ENCODE measurements around the gene DMPK.

The DMPK gene, protein sequence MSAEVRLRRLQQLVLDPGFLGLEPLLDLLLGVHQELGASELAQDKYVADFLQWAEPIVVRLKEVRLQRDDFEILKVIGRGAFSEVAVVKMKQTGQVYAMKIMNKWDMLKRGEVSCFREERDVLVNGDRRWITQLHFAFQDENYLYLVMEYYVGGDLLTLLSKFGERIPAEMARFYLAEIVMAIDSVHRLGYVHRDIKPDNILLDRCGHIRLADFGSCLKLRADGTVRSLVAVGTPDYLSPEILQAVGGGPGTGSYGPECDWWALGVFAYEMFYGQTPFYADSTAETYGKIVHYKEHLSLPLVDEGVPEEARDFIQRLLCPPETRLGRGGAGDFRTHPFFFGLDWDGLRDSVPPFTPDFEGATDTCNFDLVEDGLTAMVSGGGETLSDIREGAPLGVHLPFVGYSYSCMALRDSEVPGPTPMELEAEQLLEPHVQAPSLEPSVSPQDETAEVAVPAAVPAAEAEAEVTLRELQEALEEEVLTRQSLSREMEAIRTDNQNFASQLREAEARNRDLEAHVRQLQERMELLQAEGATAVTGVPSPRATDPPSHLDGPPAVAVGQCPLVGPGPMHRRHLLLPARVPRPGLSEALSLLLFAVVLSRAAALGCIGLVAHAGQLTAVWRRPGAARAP

DNA sequence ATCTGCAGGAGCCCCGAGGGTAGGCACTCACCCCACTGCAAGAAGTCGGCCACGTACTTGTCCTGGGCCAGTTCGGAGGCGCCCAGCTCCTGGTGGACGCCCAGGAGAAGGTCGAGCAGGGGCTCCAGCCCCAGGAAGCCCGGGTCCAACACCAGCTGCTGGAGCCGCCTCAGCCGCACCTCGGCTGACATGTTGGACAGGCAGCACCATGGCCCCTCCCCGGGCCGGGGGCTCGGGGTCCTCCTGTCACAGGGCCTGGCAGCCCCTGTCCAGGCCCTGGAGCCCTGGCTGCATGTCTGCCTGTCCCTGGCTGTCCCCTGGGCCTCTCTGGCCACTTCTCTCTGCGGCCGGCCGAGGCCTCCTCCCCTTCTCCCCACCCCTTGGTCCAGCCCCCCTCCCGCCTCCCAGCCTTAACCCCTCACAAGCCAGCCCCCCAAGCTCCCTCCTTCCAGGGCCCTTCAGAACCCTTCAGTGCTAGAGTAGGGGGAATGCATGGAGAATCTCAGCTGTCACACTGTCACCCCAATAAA, at the start of gene DMPK:
DMPK (minus strand) TSS at position 329 of the 530 bp plus-strand sequence; CDS start at position 191, 138 bp downstream.
- Histone ChIP-seq H3K27me3 (ENCODE audit: control insufficient read depth, insufficient read depth, low read length) (peaks cover 14% of the 10 kb centered on the region; the same call in 1 of the 2 replicates), H3K9ac (ENCODE audit: low read depth, low read length) (no peak within 1 kb of the TSS), H3K36me3 (ENCODE audit: control insufficient read depth, insufficient read depth, low read length) (peaks cover 26% of the 10 kb centered on the region), H3K27ac (ENCODE audit: low read depth, low read length) (peak within 1 kb of the TSS; percentile 59), H3K4me3 (ENCODE audit: low read depth, low read length) (no peak within 1 kb of the TSS), H3K9me3 (ENCODE audit: control insufficient read depth, insufficient read depth, low read length) (no peaks in the 10 kb centered on the region), H3K4me1 (ENCODE audit: control insufficient read depth, insufficient read depth, low read length) (peaks cover 22% of the 10 kb centered on the region)

DNA sequence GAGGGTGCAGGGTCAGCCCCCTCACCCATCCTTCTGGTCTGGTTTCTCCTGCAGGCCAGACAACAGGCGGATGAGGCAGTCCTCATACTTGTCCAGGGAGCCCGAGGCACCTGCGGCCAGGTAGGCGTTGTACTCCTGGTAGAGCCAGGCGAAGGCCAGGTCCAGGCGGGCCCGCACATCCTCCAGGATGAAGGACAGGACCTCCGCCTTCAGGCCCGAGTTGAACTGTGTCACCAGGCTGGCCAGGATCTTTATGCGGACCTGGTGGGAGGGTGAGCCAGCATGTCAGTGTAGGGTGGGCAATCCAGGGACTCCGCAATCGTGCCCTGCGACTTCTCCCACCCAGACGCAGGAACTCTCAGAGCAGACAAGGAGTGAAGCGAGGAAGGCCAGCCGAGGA, 46.7 kb upstream of the DMPK start:
- no peaks in the 10 kb centered on the region for H3K4me1 ChIP-seq (ENCODE audit: control insufficient read depth, insufficient read depth, low read length)
- no peaks in the 10 kb centered on the region for H3K9me3 ChIP-seq (ENCODE audit: control insufficient read depth, insufficient read depth, low read length)
- no peak overlapping the region for H3K27ac ChIP-seq (ENCODE audit: low read depth, low read length)
- no peak overlapping the region for H3K9ac ChIP-seq (ENCODE audit: low read depth, low read length)
- H3K27me3 ChIP-seq (ENCODE audit: control insufficient read depth, insufficient read depth, low read length): no peaks in the 10 kb centered on the region
- H3K4me3 ChIP-seq (ENCODE audit: low read depth, low read length): no peak overlapping the region
- H3K36me3 ChIP-seq (ENCODE audit: control insufficient read depth, insufficient read depth, low read length): peaks cover 94% of the 10 kb centered on the region

- Histone ChIP-seq H3K36me3 (ENCODE audit: control insufficient read depth, insufficient read depth, low read length) (peaks cover 95% of the 10 kb centered on the region), H3K27ac (ENCODE audit: low read depth, low read length) (no peak overlapping the region), H3K9me3 (ENCODE audit: control insufficient read depth, insufficient read depth, low read length) (no peaks in the 10 kb centered on the region), H3K27me3 (ENCODE audit: control insufficient read depth, insufficient read depth, low read length) (no peaks in the 10 kb centered on the region), H3K9ac (ENCODE audit: low read depth, low read length) (no peak overlapping the region), H3K4me3 (ENCODE audit: low read depth, low read length) (no peak overlapping the region), H3K4me1 (ENCODE audit: control insufficient read depth, insufficient read depth, low read length) (no peaks in the 10 kb centered on the region)
These were observed 46.2 kb upstream of the DMPK start for GRCh38 chr19:45828523-45828922.

GRCh38 chr19:45827459-45828093, 45.3 kb upstream of the DMPK start:
- no peak overlapping the region for H3K4me3 ChIP-seq (ENCODE audit: low read depth, low read length)
- H3K4me1 ChIP-seq (ENCODE audit: control insufficient read depth, insufficient read depth, low read length): no peaks in the 10 kb centered on the region
- H3K9me3 ChIP-seq (ENCODE audit: control insufficient read depth, insufficient read depth, low read length): no peaks in the 10 kb centered on the region
- H3K9ac ChIP-seq (ENCODE audit: low read depth, low read length): no peak overlapping the region
- peaks cover 98% of the 10 kb centered on the region for H3K36me3 ChIP-seq (ENCODE audit: control insufficient read depth, insufficient read depth, low read length)
- no peak overlapping the region for H3K27ac ChIP-seq (ENCODE audit: low read depth, low read length)
- no peaks in the 10 kb centered on the region for H3K27me3 ChIP-seq (ENCODE audit: control insufficient read depth, insufficient read depth, low read length)

- Histone ChIP-seq H3K4me1 (ENCODE audit: control insufficient read depth, insufficient read depth, low read length) (no peaks in the 10 kb centered on the region), H3K27me3 (ENCODE audit: control insufficient read depth, insufficient read depth, low read length) (no peaks in the 10 kb centered on the region), H3K36me3 (ENCODE audit: control insufficient read depth, insufficient read depth, low read length) (peaks cover 95% of the 10 kb centered on the region), H3K9me3 (ENCODE audit: control insufficient read depth, insufficient read depth, low read length) (no peaks in the 10 kb centered on the region), H3K4me3 (ENCODE audit: low read depth, low read length) (no peak overlapping the region), H3K9ac (ENCODE audit: low read depth, low read length) (no peak overlapping the region), H3K27ac (ENCODE audit: low read depth, low read length) (no peak overlapping the region)
These were observed 44.6 kb upstream of the DMPK start for GRCh38 chr19:45826934-45827333.

DNA sequence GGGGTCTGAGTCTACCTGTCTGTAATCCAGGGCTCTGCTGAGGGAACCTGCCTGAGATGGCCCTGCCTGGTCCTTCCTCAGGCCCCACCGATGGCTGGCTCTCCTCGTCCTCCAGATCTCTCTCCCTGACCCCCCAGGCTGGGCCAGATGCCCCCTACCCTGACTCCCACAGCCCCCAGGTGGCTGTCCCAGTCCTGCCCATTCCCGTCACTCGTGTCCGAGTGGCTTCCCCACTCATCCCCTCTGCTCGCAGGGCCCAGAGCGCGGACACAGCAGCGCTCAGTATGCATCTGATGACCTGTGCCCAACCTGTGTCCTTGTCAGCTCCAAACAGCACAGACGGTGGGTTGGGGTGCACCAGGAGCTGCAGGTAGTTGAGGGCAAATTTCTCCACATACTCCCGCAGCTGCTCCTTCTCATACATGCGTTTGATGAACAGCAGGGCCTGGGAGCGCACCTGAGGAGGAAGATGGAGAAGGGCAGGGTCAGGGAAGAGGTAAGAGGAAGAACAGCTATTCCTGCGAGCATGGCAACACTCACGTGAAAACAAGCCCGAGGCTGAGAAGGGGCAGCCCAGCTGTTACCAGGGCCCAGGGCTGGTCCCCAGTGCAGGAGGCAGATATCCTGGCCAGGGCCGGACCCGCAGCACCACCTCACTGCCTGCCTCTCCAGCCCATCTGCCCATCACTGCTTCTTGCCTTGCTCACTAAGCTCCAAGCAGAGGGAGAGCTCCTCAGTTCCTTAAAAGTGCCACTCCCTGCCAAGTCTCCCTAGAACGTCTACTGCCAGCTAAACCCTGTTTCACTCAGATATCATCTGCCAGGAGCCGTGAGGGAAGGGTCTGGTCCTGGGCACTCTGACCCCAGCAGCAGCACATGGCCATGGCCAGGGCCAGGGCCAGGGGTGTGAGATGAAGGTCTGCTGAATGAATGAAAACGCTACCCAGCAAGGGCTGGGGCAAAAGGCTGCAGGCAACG, 43.9 kb upstream of the DMPK start:
- no peak overlapping the region for H3K9ac ChIP-seq (ENCODE audit: low read depth, low read length)
- H3K27ac ChIP-seq (ENCODE audit: low read depth, low read length): no peak overlapping the region
- no peaks in the 10 kb centered on the region for H3K9me3 ChIP-seq (ENCODE audit: control insufficient read depth, insufficient read depth, low read length)
- no peaks in the 10 kb centered on the region for H3K27me3 ChIP-seq (ENCODE audit: control insufficient read depth, insufficient read depth, low read length)
- peaks cover 94% of the 10 kb centered on the region for H3K36me3 ChIP-seq (ENCODE audit: control insufficient read depth, insufficient read depth, low read length)
- no peak overlapping the region for H3K4me3 ChIP-seq (ENCODE audit: low read depth, low read length)
- no peaks in the 10 kb centered on the region for H3K4me1 ChIP-seq (ENCODE audit: control insufficient read depth, insufficient read depth, low read length)

GRCh38 chr19:45825263-45825605, 42.9 kb upstream of the DMPK start:
- no peaks in the 10 kb centered on the region for H3K9me3 ChIP-seq (ENCODE audit: control insufficient read depth, insufficient read depth, low read length)
- H3K4me1 ChIP-seq (ENCODE audit: control insufficient read depth, insufficient read depth, low read length): no peaks in the 10 kb centered on the region
- no peak overlapping the region for H3K9ac ChIP-seq (ENCODE audit: low read depth, low read length)
- no peaks in the 10 kb centered on the region for H3K27me3 ChIP-seq (ENCODE audit: control insufficient read depth, insufficient read depth, low read length)
- H3K36me3 ChIP-seq (ENCODE audit: control insufficient read depth, insufficient read depth, low read length): peaks cover 95% of the 10 kb centered on the region
- no peak overlapping the region for H3K27ac ChIP-seq (ENCODE audit: low read depth, low read length)
- no peak overlapping the region for H3K4me3 ChIP-seq (ENCODE audit: low read depth, low read length)

GRCh38 chr19:45824531-45825262, 42.4 kb upstream of the DMPK start:
- Histone ChIP-seq H3K27me3 (ENCODE audit: control insufficient read depth, insufficient read depth, low read length) (no peaks in the 10 kb centered on the region), H3K4me1 (ENCODE audit: control insufficient read depth, insufficient read depth, low read length) (no peaks in the 10 kb centered on the region), H3K27ac (ENCODE audit: low read depth, low read length) (no peak overlapping the region), H3K9me3 (ENCODE audit: control insufficient read depth, insufficient read depth, low read length) (no peaks in the 10 kb centered on the region), H3K36me3 (ENCODE audit: control insufficient read depth, insufficient read depth, low read length) (peaks cover 95% of the 10 kb centered on the region), H3K9ac (ENCODE audit: low read depth, low read length) (no peak overlapping the region), H3K4me3 (ENCODE audit: low read depth, low read length) (no peak overlapping the region)

- peaks cover 92% of the 10 kb centered on the region for H3K36me3 ChIP-seq (ENCODE audit: control insufficient read depth, insufficient read depth, low read length)
These were observed 41.8 kb upstream of the DMPK start for GRCh38 chr19:45824041-45824471.

GRCh38 chr19:45823182-45823581, 40.9 kb upstream of the DMPK start:
- Histone ChIP-seq H3K27ac (ENCODE audit: low read depth, low read length) (no peak overlapping the region), H3K4me1 (ENCODE audit: control insufficient read depth, insufficient read depth, low read length) (0 out of 2 replicates have a peak, but pooled peaks cover 4% of the 10 kb centered on the region), H3K9me3 (ENCODE audit: control insufficient read depth, insufficient read depth, low read length) (no peaks in the 10 kb centered on the region), H3K27me3 (ENCODE audit: control insufficient read depth, insufficient read depth, low read length) (no peaks in the 10 kb centered on the region), H3K36me3 (ENCODE audit: control insufficient read depth, insufficient read depth, low read length) (peaks cover 83% of the 10 kb centered on the region), H3K9ac (ENCODE audit: low read depth, low read length) (no peak overlapping the region), H3K4me3 (ENCODE audit: low read depth, low read length) (no peak overlapping the region)

More at GRCh38 chr19:45824041-45824471, 41.8 kb upstream of the DMPK start:
- H3K27ac ChIP-seq (ENCODE audit: low read depth, low read length): no peak overlapping the region
- no peaks in the 10 kb centered on the region for H3K4me1 ChIP-seq (ENCODE audit: control insufficient read depth, insufficient read depth, low read length)
- H3K4me3 ChIP-seq (ENCODE audit: low read depth, low read length): no peak overlapping the region
- H3K9ac ChIP-seq (ENCODE audit: low read depth, low read length): no peak overlapping the region
- H3K27me3 ChIP-seq (ENCODE audit: control insufficient read depth, insufficient read depth, low read length): no peaks in the 10 kb centered on the region
- H3K9me3 ChIP-seq (ENCODE audit: control insufficient read depth, insufficient read depth, low read length): no peaks in the 10 kb centered on the region
